AG08396 (cell line): ENCODE results near the gene BCLAF1.
A peak's percentile ranks its signal among the peaks of the same experiment; 100 is the strongest.

ENCODE experiments used
- DNase-seq: peaks from one replicate; pipeline ENCODE4 v3.0.0; 2012; ENCODE audit warnings: low spot score, mixed read lengths

BCLAF1 gene

DNA sequence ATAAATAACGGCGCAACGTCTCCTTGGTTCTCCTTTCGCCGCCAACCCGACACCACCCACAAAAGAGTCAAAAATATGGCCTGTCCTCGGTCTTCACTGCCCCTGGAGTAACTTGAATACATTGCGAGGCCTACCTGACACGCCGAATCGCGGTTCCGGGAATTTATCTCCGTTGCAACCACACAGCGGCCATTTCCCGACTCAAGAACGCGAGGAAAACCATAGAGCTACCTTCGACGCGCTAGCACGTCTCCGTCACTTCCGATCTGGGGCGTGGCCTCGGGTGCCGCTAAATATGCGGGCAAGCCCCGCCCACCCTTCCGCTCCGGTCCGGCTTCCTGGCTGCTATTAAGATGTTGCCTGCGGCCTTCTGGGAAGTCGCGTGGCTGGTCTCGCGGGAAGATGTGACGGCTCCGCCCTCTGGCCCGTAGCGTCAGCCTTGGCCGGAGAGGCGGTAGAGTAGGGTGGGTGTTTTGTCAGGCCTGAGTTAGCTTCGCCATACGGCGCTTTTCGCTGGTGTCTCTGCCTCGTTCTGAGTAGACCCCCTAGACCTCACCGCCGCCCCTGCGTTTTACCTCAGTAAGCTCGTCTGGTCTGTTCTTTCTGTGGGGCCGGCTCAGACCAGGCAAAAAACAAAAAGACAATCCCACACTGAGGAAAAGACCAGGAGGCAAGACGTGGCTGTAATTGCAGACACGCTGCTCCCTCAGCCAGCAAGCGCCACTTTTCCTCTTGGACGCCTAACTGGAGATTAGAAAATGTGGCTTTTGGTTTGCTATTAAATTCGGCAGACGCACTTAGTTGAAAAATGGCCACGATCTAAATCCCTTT, at the start of gene BCLAF1:
BCLAF1 (minus strand) TSS at position 268 of the 831 bp plus-strand sequence. CDS start 9,980 bp downstream, outside the sequence.
- DNase-seq: peak; percentile 94

DNA sequence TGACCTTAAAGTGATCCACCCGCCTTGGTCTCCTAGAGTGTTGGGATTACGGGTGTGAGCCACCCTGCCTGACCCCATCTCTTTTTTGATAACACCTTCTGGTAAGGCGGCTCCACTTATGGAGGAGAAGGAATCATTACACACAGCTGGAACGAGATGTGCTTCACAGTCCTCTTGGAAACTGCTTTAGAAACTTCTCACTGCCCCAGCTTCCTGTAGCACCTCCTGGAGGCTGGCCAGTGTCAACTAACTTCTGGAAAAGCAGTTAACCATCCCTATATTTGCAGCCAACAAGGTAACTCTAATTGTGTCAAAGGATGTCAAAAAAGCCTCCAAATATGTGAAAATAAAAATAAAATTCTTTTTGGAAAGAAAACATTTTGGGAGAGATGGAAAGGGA, 48.8 kb upstream of the BCLAF1 start:
- DNase-seq: no peak

DNA sequence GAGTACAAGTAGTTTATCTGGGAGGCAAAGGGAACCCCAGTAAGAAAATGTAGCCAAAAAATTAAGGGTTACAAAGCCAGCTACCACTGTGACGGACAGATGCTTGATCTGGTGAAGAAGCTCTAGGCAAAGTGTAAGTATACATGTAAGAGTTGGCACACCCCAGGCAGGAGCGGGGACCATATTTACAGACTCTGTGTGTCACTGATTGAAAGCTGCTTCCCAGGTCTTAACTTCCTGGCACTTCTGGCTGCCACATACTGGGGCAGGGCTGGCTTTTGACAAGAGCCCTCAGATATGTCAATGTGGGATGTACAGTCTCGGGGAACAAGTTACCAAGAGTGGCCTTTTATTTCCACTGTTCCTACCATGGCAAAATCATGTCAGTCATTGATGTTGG, 48.0 kb upstream of the BCLAF1 start:
- no peak for DNase-seq

DNA sequence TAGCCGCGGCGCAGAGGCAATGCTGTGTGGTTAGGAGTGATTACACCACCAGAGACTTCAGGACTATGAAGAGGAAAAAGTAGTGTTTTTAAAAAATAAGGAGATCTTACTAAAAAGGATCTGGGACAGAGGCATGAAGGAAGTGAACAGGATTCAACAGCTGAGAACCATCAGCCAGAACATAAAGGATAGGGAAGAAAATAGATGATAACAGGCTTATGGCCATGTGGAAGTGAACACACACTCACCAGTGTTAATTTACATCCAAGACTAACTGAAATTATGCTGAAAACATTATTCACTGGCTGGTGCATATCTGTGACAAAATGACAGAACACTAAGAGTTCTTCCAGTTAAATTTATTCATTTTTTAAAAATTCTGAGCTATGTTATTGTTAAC, 47.5 kb upstream of the BCLAF1 start:
- DNase-seq: no peak

DNA sequence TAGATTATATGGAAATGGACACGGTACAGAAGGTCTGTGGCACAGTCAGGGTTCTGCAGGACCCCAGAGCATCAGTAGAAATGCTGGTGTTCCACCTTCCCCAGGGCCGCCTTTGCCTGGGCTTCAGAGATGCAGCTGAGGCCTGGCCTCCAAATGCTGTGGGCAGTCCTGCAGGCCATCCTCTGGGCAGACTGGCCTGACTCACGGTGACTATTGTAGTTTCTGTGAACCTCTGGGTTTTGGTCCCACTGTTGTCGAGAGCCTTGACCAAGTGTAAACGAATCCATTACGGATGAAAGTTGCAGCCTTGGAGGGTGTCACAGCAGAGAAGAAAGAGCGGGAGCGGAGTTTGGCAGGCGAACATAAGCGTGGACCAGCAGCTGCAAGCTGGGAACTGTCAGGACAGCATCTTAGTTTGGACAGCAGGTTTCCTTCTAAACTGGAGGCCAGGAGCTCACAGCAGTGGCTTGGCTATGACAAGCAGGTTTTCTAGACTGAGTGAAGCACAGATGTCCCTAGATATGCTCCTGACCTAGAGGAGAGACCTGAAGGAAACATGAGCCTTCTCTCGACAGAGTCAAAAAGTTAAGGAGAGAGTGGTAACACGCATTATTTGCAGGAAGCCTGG, 46.2 kb upstream of the BCLAF1 start:
- no peak for DNase-seq

- DNase-seq: no peak
Measured at GRCh38 chr6:136334853-136335252, 45.2 kb upstream of the BCLAF1 start.

GRCh38 chr6:136334465-136334846, 44.8 kb upstream of the BCLAF1 start:
- no peak for DNase-seq

DNA sequence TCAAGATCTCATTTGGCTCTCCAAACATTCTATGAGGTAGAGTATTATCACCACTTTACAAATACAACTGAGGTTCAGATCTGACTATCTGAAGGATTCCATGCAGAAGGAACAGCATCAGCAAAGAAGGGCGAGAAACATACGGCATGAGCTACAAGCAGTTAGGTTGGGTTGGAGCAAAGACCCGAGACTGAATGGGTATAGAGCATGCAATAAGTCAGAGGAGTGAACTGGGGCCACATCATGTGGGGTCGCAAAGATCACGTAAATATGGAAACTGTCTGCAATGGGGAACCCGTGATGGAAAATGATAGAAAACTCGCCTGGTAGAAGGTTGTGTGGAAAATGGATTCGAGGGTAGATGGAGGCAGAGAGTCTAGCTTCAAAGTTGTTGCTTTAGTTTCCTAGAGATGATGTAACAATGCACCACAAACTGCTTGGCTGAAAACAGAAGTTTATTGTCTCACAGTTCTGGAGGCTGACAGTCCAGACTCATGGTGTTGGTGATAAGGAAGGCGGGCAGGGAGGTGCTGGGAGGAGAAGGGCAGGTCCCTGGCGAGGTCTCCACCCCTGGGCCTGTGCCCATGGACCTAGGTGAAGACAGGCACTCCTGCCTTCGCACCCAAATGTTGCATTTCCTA, 44.3 kb upstream of the BCLAF1 start:
- DNase-seq: no peak

DNA sequence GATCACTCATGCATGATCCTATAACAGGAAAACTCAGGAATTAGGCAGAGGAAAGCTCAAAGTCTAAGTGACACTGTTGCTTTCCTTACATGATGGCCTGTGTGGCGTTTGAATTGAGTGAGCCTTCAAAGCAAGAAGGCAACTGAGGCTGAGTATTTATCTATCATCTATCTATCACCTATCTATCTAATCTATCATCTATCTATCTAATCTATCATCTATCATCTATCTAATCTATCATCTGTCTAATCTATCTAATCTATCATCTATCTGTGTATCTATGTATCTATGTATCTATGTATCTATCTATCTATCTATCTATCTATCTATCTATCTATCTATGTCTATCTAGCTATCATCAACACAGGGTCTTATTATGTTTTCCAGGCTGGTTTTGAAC, 41.8 kb upstream of the BCLAF1 start:
- no peak for DNase-seq

DNA sequence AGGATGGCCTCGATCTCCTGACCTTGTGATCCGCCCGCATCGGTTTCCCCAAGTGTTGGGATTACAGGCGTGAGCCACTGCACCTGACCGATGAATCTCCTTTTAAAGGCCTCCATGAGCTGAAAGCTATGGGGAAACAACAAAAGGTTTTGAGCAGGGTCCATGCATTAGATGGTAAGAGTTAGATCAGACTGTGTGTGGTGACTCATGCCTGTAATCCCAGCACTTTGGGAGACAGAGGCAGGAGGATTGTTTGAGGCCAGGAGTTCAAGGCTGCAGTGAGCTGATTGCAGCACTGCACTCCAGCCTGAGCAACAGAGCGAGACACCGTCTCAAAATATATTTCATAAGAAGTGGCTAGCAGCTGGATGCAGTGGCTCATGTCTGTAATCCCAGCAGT, 41.0 kb upstream of the BCLAF1 start:
- DNase-seq: no peak

DNA sequence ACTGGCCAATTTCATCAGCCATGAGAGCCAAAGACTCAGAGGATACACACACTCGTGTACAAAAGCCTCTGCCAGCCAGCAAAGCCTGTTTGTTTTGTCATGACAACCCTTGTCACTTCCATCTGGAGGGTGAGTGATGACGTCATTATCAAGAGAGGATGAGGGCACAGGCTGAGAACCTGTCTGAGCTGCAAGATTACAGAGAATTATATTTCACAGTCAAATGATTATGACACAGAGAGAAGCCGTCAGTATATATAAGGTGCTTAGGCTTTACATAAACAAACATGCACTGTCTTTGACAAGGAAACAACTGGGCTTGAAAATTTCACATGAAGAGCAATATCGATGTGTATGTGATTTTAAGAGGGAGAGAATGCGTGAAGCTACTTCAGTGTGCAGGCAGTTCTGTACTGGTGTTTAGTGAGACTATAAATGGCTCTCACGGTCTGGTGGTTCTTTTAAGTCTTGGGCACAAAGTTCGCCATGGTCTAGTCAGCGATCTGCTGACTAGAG, 36.5 kb upstream of the BCLAF1 start:
- no peak for DNase-seq

DNA sequence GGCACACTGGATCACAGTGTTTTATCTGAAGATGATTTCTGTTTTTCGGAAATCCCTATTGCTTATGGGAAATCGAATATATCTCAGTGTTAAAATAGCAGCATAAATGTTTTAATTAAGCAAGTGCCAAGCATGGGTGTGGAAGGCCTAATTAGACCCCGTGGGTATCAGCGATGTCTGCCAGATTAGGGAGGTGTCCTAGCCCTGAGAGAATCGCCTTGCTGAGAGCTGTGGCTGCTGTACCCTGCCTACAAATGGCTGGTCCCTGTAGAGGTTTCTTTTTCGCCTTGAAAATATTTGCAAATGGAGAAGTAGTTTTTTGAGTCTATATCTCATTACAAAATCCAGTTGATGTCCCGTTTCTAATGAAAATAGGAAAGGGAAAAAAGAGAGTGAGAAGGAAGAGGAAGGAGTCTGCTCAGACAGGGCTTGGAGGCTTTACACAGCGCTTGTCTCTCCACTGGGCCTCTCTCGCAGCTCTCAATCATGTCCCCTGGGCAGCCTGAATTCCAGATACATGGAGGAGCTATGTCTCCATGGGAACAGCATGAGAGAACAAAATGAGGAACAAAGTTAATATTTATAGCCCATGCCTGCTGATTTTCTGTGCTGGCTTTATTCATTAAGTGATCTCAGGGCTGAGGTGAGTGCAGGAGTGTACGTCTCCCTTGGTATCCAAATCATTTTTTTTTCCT, 35.2 kb upstream of the BCLAF1 start:
- no peak for DNase-seq

GRCh38 chr6:136323431-136324112, 33.9 kb upstream of the BCLAF1 start:
- no peak for DNase-seq

DNA sequence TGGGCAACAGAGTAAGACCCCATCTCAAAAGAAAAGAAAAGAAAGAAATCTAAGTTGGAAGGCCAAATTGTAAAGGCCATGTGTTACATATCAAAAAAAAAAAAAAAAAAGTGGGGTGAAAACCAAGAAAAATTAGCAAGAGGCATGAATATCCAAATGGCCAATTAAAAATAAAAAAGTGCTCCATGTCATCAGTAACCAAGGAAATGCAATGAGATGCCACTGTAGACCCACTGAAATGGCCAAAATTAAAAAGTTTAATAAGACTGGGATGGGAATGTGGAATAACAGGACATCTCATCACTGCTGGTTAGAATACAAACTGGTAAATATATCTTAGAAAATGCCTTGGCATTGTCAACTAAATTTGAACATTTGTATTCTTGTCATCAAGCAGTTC, 30.1 kb upstream of the BCLAF1 start:
- DNase-seq: no peak

GRCh38 chr6:136318676-136319075, 29.0 kb upstream of the BCLAF1 start:
- DNase-seq: no peak

- no peak for DNase-seq
Measured at GRCh38 chr6:136317971-136318370, 28.3 kb upstream of the BCLAF1 start.

- peak; percentile 62 for DNase-seq
Measured at GRCh38 chr6:136317021-136317694, 27.5 kb upstream of the BCLAF1 start.

DNA sequence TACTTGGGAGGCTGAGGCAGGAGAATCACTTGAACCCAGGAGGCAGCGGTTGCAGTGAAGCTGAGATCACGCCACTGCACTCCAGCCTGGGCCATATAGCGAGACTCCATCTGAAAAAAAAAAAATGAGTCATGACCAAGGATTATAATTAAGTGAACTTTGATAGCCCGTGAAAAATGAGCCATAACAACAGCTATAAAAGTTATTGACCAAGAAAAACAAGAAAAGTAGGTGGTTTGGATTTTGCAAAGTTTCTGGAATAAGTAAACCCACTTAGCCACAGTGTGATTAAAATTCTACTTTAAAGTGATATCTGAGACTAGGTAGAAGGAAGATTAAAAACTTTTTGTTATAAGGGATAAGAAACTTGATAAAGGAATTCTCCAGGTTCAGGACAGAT, 25.9 kb upstream of the BCLAF1 start:
- no peak for DNase-seq

GRCh38 chr6:136312975-136313374, 23.3 kb upstream of the BCLAF1 start:
- no peak for DNase-seq

DNA sequence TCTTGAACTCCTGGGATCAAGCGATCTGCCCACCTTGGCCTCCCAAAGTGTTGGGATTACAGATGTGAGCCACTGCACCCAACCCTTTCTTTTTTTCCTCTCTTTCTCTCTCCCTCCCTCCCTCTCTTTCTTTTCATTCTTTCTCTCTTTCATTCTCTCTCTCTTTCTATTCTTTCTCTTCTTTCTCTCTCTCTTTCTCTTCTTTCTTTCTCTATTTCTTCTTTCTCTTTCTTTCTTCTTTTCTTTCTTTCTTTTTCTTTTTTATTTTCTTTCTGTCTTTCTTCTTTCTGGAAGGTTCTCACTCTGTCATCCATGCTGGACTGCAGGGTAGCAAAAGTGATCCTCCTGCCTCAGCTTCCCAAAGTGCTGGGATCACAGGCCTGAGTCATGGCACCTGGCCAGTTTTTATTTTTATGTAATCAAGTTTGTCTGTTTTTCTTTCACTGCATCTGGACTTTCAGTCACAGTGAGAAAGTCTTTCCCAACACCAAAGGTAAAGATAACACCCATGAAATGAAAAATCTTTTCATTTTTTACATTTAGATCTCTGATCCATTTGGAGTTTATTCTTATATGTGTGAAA, 20.2 kb upstream of the BCLAF1 start:
- DNase-seq: no peak

DNA sequence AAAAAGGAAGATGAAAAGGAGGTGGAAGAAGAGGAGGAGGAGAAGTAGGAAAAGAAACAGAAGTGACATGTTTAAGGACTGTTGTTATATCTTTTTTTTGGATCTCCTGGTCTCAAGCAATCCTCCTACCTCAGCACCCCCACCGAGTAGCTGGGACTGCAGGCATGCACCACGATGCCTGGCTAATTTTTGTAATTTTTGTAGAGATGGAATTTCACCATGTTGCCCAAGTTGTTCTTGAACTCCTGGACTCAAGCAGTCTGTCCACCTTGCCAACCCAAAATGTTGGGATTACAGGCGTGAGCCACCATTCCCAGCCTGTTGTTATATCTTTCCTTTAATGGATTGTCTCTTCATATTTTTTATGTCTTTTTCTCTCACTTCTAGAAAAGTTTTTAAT, 19.5 kb upstream of the BCLAF1 start:
- no peak for DNase-seq
